Astrocyte of the hippocampus (primary cell): ENCODE measurements around the gene KCND3.
A peak's percentile ranks its signal among the peaks of the same experiment; 100 is the strongest.

Source experiments
- DNase-seq: peaks from one replicate; pipeline ENCODE4 v3.0.0; 2011; ENCODE audit warnings: low read depth, low spot score

KCND3 gene

DNA sequence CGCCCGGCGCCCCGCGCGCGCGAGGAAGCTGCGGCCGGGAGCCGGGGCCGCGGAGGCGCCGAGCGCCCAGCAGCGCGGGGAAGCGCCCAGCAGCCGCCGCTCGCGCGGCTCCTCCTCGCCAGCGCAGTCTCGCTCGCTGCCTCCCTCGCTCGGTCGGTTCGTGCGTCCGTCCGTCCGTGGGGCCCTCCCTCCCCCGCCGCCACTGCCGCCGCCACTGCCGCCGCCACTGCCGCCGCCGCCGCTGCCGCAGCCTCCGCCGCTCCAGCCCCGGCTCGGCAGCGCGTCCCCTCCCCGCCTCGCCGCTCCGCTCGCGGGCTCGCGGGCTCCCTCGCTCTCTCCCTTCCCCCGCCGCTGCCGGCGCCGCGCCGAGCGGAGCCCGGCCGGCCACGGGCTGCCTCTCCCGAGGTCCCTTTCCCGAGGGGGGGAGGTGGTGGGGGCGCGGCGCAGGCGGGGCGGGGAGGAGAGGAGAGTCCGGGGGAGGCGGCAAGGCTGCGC, at the start of gene KCND3:
Gene KCND3, minus strand, starts transcription at position 138 of the 495 bp plus-strand sequence.
- peak; percentile 67 for DNase-seq

DNA sequence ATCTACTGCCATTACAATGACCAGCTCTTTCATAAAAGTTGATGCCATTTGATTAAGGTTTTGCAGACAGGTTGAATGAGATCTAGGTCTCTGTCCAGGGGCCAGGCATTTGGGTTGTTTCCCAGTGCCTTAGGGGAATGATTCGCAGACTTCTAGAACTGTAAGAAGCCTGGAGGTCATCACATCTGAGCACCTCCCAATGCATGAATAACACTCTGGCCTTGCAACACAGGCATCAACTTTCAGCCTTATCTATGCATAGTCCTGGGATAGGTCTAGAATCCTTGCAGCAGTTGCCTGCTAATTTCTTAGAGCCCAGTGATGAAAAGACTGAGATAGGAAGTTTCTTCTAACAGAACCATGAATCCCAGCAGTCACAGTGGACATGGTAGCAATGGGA, 44.8 kb upstream of the KCND3 start:
- DNase-seq = no peak

DNA sequence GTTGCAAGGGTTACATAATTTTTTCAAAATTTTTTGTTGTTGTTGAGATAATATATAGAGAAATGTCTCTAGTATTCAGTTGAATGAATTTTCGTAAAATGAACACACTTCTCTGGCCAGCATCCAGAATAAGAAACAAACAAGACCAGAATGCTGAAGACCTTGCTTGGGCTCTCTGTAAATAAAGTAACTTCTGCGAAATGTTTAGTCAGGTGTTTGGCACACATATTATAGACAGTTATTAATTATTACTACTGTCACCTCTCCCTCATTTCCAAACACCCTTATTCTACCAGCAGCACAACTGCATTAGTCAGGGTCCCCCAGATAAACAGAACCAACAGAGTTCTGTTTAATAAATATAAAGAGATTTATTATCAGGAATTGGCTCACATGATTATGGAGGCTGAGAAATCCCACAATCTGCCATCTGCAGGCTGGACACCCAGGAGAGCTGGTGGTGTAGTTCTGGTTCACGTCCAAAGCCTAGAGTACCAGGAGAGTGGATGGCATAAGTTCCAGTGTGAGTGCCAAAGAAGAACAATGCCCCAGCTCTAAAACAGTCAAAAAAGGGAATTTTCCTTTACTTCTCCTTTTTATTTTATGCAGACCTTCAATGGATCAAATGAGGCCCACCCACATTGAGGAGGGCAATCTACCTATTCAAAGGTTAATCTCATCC, 44.1 kb upstream of the KCND3 start:
- DNase-seq = no peak

DNA sequence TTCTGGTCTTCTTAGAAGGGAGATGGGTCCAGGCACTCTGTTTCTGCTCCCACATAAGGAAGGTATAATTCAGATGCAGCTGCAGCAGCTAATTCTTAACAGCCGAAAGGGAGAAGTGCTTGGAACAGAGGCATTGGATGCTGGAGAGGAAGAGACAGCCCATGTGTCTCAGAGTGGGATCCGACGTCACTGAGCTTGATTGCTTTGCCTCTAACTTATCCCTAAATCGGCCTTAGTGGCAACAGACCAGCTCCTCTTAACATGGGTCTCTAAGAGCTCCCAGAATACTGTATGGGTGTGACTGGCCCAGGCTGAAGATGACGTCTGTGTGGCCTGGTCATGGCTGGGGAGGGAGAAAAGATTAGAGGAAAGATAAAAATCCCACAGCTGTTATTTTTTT, 40.7 kb upstream of the KCND3 start:
- no peak for DNase-seq

DNA sequence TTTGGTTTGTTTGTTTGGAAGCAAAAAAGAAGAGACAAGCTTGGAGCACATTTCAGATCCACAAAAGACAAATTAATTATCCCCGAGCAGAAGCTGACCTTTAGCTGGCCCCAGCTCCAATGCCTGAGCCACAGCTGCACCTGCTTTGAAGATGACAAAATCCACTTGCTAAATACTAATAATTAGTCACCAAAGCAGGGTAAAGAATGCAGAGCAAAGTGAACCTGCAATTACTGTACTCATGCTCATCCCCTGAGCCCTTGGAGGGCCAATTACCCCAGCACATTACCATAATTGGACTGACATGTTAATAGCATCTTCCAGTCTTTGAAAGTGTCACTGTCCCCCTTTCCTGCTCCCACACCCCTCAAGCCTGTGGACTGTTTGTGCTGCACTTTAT, 38.2 kb upstream of the KCND3 start:
- DNase-seq = no peak

DNA sequence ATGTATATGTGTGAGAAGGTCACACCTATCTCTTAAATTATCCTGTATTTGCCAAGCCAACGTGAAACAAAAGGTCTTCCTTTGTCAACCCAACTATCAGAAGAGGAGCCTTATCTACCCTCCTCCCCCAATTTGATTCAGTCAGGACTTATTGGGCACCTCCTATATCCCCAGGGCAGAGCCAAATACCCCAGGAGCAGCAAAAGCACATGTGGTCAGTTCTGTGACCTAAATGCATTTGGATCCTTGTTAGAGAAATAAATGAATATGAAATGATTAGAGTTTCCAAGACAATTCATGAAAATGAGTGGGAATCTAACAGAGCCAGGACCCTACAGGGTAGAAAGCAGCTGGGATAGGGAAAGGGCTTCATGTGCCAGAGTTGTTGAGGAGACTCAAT, 37.0 kb upstream of the KCND3 start:
- DNase-seq = no peak

DNA sequence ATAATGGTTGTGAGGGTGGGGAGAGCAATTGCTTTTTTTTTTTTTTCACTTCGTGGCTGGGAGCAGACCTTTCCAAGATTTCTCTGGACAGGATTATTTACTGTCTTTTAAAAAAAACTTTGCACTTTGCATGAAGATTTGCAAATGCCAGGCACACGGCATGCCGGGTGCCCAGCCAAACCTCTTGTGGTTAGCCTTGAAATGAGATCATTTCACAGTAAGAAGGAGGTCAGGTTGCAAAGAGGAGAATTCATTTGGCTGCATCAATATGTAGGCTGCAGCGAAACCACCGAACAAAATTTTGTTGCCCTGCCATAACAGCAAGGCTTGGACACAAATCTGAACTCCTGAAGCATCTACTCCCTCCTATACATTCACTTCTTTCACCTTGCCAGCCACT, 36.5 kb upstream of the KCND3 start:
- DNase-seq = peak; percentile 91

DNA sequence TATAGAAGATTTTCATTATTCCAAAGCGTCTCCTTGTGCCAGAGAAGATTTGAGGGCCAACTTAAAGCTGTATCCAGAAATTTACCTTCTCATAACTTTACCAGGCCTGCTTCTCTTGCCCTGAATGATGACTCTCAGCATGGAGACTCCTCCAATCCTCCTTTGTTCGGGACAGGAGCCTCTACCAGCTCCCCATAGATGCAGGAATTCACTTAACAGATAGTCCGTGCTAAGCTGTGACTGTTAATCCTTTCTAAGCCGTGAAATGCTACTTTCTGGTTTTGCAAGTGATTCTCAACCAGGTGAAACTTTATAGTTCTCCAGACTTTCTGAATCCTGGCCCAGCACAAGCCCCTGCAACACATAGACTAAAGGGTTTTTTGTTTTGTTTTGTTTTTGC, 31.8 kb upstream of the KCND3 start:
- DNase-seq = no peak

DNA sequence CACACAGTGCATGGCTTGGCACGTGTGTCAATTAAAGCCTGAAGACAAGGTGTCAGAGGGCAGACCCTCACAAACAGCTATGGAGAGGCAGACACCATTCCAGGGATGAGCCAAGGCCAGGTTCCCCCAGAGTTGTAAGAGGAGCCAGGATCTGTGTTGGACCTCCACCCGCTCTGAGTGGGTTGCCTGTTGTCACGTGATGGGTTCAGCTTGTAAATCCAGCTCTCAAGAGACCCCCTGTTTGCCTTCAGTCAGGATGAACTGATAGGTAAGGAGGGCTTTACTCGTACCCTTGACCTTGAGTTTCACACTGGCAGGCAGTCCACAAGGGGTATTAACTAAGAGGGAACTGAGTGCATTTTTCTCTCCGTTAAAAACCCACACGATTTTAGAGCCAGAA, 27.7 kb upstream of the KCND3 start:
- no peak for DNase-seq

DNA sequence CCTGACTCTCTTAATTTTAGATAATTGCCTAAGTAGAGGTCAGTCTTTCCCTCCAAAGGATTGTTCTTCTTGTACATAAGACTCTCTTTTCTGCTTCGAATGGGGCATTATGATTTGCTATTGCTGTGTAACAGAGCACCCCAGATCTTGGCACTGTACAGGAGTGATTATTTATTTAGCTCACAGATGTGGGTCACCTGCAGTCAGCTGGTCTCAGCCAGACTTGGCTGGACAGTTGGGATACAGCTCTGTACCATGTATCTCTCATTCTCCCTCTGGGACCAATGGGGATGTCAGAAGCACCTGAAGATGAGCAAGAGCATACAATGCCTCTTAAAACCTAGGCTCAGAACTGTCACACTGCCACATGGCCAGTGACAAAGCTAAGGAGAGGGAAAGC, 23.4 kb upstream of the KCND3 start:
- no peak for DNase-seq

DNA sequence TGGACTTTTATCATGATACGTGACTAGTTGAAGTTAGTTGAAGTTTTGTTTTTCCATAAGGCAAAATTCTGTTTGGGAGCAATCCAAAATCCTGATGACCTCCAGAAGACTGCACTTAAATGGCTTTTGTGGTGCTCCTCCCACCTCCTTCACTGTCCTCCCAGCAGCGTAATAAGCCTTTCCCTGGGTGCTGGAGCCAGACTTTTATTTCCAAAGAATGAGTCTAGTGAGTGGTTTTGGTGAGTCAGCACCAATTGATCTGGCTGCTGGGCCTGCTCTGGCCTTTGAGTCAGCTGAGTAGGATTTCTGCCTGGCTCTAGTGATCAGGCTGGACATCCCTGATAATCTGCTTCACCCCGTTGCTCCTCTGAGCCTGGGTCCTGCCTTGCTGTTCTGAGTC, 21.7 kb upstream of the KCND3 start:
- DNase-seq = peak; percentile 88

DNA sequence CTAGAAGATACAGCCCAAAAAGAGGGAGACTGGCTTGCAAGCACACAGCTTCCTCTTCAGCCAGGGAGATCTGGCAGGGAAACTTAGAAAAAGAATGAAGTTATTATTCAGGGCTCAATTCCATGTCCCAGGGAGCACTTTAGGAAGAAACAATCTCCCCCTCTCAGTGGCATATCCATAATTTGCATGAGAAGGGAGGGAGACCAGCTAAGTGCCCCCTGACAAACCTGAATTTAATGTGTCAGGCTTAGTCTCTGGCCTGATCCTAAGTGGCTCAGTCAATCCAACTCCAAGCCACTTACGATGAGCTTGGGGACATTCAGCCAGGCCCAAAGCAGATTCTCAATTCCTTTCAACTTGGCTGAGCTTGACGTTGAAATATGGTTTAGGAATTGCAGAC, 17.7 kb upstream of the KCND3 start:
- DNase-seq = no peak

DNA sequence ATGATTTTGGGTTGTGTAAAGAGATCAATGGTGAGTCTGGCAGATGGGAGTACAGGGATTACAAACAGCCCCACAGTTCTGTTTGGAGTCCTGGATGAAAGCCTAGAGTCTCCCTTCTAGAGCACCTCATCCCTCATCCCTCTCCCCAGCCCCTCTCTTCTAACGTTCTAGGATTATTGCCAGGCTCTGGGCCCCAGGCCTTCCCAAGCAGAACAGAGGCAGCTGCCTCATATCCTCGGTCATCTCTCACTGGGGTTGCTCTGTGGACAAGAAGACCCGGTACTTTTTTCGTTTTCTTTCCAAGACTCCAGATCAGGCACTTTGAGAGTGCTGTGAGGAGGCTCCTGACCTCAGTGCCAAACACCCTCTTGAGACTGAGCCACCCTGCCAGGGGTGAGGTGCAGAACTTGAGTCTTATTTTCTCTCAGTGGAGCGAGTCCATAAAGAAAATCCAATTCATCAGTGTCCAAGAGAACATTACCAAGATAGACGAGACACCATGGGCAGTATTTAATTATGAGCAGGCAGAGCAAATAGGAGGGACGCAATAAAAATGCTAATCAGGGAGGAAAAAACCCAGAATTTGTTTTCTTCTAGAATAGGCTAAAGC, 17.1 kb upstream of the KCND3 start:
- DNase-seq = no peak

DNA sequence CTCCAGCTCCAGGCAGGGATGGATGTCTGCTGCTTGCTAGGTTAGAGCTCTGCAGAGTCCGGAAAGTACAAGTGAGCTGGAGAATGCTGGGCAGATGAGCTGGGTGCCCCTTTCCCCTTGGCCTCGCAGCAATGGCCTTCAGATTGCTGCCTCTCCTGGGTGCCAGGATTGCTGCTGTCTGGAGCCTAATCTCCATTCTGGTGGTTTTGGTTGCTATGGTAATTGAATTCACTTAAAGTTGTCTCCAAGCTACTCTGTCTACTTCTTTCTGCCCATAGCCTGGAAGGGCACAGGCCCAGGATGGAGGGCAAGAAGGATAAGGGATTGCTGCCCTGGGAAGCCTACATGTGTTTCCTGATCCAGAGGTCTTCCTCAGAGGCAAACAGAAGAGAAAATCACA, 14.6 kb upstream of the KCND3 start:
- DNase-seq = peak; percentile 52

DNA sequence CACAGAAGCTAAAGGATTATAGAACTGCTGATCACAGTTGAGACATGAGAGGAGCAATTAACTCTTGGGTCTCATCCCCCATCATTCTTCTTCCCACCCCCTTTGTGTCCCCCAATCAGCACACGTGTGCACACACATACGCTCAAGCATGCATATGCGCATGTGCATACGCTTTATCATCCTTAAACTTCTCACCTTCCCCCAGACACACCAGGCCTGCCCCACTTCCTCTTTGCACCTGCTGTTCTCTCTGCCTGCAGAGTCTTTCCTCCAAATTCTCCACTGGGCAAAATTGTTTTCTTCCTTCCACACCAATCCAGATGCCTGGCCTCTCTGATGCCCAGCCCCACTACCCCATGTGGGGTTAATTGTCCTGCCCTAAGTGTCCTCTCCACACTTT, 13.0 kb upstream of the KCND3 start:
- DNase-seq = no peak

DNA sequence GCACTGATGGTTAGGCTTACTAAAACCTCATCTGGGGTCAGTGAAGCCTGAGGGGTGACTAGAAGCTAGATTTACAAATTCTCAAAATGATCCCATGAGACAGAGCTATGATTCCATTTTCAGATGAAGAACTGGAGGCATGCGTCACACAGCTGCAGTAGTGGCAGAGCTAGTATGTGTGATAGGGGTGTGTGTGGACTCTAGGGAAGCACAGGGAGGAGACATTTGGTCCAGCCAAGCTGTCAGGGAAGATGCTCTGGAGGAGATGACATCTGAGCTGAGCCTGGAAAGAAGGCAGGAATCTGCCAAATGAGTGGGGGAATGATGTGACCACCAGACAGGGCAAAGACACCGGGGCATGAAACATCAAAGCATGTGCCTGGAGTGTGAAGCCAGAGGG, 12.0 kb upstream of the KCND3 start:
- no peak for DNase-seq

DNA sequence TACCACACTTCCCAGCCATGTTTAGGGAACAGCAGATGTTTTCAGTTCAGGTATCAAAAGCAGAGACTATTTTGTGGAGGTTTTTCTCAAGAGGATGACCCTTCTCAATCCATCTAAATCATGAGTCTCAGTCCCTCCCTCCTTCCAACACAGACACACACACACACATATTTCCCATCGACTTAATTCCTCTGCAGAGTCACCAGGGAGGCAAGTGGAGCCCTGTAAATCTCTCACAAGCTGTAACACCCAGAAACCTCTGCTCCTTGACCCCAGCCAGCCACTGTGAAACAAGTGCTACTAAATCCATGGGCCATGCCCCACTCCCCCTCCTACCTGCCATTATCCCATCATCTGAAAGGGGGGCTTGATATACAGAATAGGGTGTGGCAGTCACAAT, 10.6 kb upstream of the KCND3 start:
- no peak for DNase-seq

DNA sequence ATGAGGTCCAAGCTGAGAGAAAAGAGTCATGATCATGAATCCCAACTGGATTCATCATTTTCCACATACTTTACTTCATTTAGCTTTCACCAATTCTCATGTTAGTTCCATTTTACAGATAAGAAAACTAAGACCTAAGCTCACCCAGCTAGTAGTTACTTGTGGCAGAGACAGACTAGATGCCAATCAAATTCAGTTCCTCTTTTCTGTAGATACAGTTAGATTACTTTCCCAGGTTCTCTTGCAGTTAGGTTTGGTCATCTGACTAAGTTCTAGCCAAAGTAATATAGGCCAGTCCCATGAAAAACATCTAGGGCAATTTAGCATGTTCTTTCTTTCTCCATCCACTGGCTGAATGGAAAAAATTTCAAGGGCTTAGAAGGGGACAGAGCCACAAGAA, 8.9 kb upstream of the KCND3 start:
- DNase-seq = no peak

DNA sequence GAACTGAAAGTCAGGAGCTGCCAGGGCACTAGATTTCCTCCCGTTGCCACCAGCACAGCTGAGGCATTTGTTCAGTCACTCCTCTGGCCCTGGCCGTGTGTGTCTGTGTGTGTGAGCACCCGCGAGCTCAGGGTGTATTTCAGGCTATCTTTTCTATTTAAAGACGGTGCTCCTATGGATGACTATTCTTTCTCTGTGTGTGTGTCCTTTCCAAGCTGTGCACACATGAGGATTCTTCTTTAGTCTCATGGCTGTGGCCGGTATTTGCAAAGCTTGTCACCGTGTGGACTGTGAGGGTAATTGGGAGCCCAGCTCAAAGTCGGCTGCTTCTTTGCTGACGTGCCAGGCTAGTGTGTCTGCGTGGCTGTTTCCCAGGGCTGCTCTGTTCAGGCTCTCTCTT, 3.0 kb upstream of the KCND3 start:
- peak; percentile 34 for DNase-seq

DNA sequence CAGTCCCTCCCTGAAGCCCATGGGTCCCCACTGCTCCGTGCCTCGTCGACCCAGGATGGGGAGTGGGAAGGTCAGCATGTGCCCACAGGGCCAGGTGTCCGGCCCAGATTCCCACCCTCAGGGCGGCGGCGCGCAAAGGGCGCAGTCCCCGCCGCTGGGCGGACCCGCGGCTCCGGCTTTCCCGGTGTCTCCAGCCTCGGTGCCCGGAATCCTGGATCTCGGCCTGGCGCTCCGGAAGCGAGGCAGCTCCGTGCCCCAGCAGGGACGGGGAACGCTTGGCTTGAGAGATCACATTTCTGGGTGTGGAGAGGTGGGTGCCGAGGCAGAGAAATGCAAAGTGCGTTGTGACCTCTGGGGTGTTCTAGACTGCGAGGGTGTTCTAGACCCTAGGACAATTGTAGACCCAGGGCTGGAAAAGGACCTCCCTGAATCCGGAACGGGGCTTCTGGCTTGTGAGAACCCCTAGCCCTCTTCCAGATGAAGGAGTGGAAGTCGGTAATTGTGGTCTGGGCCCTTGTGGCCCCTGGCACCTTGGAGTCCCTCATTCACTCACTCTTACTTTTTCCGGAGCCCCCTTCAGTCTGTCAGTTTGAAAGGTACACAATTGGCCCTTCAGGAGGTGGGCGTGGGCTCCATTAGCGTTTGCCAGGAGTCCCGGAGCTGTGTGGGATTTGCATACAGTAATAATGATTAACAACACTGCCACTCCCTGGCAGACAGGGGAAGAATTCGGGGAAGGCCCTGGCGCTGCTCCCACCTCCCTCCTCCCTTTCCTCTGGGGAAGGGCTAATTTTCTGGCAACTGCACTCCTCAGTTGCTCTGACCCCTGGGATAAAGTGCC, 1.6 kb upstream of the KCND3 start:
- DNase-seq = peak; percentile 81

DNA sequence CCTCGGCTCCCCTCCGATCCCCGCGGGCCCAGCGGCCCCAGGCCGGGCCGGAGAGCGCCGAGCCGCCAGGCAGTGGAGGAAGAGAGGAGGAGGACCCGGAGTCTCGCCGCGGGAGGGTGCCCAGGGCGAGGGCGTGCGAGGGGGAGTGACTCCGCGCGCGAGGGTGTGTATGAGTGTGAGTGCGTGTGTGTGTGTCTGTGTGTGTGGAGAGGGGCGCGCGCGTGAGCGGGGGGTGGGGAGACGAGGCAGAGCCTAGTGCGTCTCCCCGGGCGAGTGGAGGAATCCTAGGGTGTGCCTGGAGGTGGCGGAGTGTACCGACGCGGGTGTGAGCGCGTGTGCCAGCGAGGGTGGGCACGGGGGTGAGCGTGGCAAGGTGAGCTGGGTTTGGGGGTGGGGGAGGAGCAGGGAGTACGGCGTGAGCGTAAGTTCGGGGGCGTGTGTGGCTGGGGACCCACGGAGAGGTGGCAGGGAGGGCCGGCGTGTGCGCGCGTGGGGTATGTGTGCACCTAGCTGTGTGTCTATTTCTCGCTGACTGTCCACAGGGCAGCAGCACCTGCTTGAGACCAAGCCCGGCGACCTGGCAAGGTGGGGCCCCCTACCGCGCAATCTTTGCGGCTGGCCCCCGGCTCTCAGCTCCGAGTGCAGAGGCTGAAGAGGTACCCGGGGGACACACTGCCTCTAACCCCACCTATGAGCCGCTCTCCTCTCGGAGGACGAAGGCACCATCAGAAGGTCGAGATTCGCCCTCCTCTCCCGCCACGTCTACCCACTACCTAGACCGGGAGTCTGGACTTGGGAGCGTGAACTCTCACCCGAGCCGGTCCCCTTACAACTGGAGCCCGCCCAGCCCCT, 784 bp upstream of the KCND3 start:
- DNase-seq = peak; percentile 55
